Panc1 (cell line): ENCODE data around the gene ZNF516.

Experiments
- CTCF ChIP-seq: fragments of 450-650 bp; IDR thresholded peaks from 2 replicates; pipeline ENCODE4 v1.5.1; 2017; ENCODE audit warnings: mild to moderate bottlenecking
- POLR2AphosphoS5 ChIP-seq: IDR thresholded peaks from 2 replicates; pipeline ENCODE4 v1.6.1; 2012; ENCODE audit warnings: mild to moderate bottlenecking, low read depth, low read length, moderate library complexity
- SIN3A ChIP-seq: IDR thresholded peaks from 2 replicates; pipeline ENCODE4 v1.6.1; 2012; ENCODE audit warnings: low read depth, mild to moderate bottlenecking, low read length, moderate library complexity, borderline replicate concordance; ENCODE audit not compliant: insufficient read depth

GRCh38 chr18:76480913-76481312, 14.1 kb downstream of the ZNF516 start:
- TF ChIP-seq CTCF (peak; percentile 49), POLR2AphosphoS5 (no peak), SIN3A (no peak)
